H9 (cell line): ENCODE results near the gene MSI2. TPM values are rescaled to one million over a fixed set of nuclear protein-coding genes. Genes with fewer than 3 reads are reported as not detected.

ENCODE experiments used
- DNase-seq: peaks from one replicate; pipeline ENCODE4 v3.0.0-alpha.2; 2017
- H2AFZ ChIP-seq: one replicate; pipeline ENCODE4 v1.6.1; 2013; ENCODE audit warnings: mild to moderate bottlenecking, low read length, control low read depth, moderate library complexity
- H2AK5ac ChIP-seq: 2 replicates; pipeline ENCODE4 v1.6.1; 2013; ENCODE audit warnings: low read length, control low read depth, mixed read lengths; ENCODE audit not compliant: insufficient read length
- H2BK120ac ChIP-seq: one replicate; pipeline ENCODE4 v1.6.1; 2013; ENCODE audit warnings: low read depth, mild to moderate bottlenecking, low read length, control low read depth, inconsistent platforms; ENCODE audit not compliant: poor library complexity, severe bottlenecking
- H2BK12ac ChIP-seq: 2 replicates; pipeline ENCODE4 v1.6.1; 2013; ENCODE audit warnings: low read length, control low read depth, mixed read lengths, low read depth; ENCODE audit not compliant: insufficient read length
- H2BK15ac ChIP-seq: 2 replicates; pipeline ENCODE4 v1.6.1; 2013; ENCODE audit warnings: low read depth, low read length, control low read depth
- H2BK20ac ChIP-seq: one replicate; pipeline ENCODE4 v1.6.1; 2013; ENCODE audit warnings: low read depth, mild to moderate bottlenecking, low read length, control low read depth, inconsistent platforms; ENCODE audit not compliant: poor library complexity, severe bottlenecking
- H2BK5ac ChIP-seq: 2 replicates; pipeline ENCODE4 v1.6.1; 2013; ENCODE audit warnings: low read length, control low read depth, mixed read lengths; ENCODE audit not compliant: insufficient read length
- H3K14ac ChIP-seq: 2 replicates; pipeline ENCODE4 v1.6.1; 2013; ENCODE audit warnings: low read length, control low read depth; ENCODE audit not compliant: insufficient read depth
- H3K18ac ChIP-seq: 2 replicates; pipeline ENCODE4 v1.6.1; 2013; ENCODE audit warnings: low read depth, mild to moderate bottlenecking, mixed read lengths, low read length, control low read depth; ENCODE audit not compliant: insufficient read length
- H3K23ac ChIP-seq: 2 replicates; pipeline ENCODE4 v1.6.1; 2013; ENCODE audit warnings: low read length, control low read depth, mixed read lengths, low read depth; ENCODE audit not compliant: insufficient read length
- H3K23me2 ChIP-seq: 2 replicates; pipeline ENCODE4 v1.6.1; 2013; ENCODE audit warnings: low read depth, mild to moderate bottlenecking, mixed read lengths, low read length, control low read depth; ENCODE audit not compliant: insufficient read length, poor library complexity, severe bottlenecking
- H3K27ac ChIP-seq: 2 replicates; pipeline ENCODE4 v1.5.1; 2013; ENCODE audit warnings: low read length, control low read depth, mixed read lengths, low read depth; ENCODE audit not compliant: insufficient read length
- H3K27me3 ChIP-seq: 2 replicates; pipeline ENCODE4 v1.6.1; 2013; ENCODE audit warnings: low read length, control low read depth, inconsistent platforms; ENCODE audit not compliant: insufficient read depth
- H3K4ac ChIP-seq: 2 replicates; pipeline ENCODE4 v1.6.1; 2013; ENCODE audit warnings: low read depth, mild to moderate bottlenecking, control low read depth, inconsistent platforms, low read length, moderate library complexity
- H3K4me1 ChIP-seq: 2 replicates; pipeline ENCODE4 v1.6.1; 2013; ENCODE audit warnings: low read length, control low read depth, inconsistent platforms; ENCODE audit not compliant: insufficient read depth
- H3K4me2 ChIP-seq: 2 replicates; pipeline ENCODE4 v1.6.1; 2013; ENCODE audit warnings: low read length, control low read depth, mixed read lengths; ENCODE audit not compliant: insufficient read length, insufficient read depth
- H3K56ac ChIP-seq: 2 replicates; pipeline ENCODE4 v1.6.1; 2013; ENCODE audit warnings: low read depth, mild to moderate bottlenecking, mixed read lengths, low read length, control low read depth; ENCODE audit not compliant: insufficient read length
- H3K79me1 ChIP-seq: 2 replicates; pipeline ENCODE4 v1.6.1; 2013; ENCODE audit warnings: low read depth, mild to moderate bottlenecking, moderate library complexity, low read length, control low read depth, inconsistent platforms; ENCODE audit not compliant: insufficient read depth, poor library complexity, severe bottlenecking
- H3K79me2 ChIP-seq: 2 replicates; pipeline ENCODE4 v1.6.1; 2013; ENCODE audit warnings: low read length, control low read depth, inconsistent platforms; ENCODE audit not compliant: insufficient read depth
- H3K9ac ChIP-seq: 2 replicates; pipeline ENCODE4 v1.6.1; 2013; ENCODE audit warnings: low read length, control low read depth, mixed read lengths; ENCODE audit not compliant: insufficient read length; ENCODE audit errors: extremely low read depth
- H3K9me3 ChIP-seq: one replicate; pipeline ENCODE4 v1.6.1; 2013; ENCODE audit warnings: low read depth, low read length, inconsistent platforms; ENCODE audit not compliant: control insufficient read depth
- H3T11ph ChIP-seq: one replicate; pipeline ENCODE4 v1.6.1; 2013; ENCODE audit warnings: mild to moderate bottlenecking, low read length, control low read depth, inconsistent platforms
- H4K20me1 ChIP-seq: one replicate; pipeline ENCODE4 v1.6.1; 2013; ENCODE audit not compliant: control insufficient read depth, insufficient read length, insufficient read depth
- H4K5ac ChIP-seq: 2 replicates; pipeline ENCODE4 v1.6.1; 2013; ENCODE audit warnings: low read depth, mild to moderate bottlenecking, mixed read lengths, low read length, control low read depth; ENCODE audit not compliant: insufficient read length
- H4K8ac ChIP-seq: replicated peaks from 2 replicates; pipeline ENCODE4 v1.6.1; 2013; ENCODE audit warnings: low read length, control low read depth, mixed read lengths, low read depth; ENCODE audit not compliant: insufficient read length
- H4K91ac ChIP-seq: 2 replicates; pipeline ENCODE4 v1.6.1; 2013; ENCODE audit warnings: low read depth, mild to moderate bottlenecking, moderate library complexity, mixed read lengths, low read length, control low read depth; ENCODE audit not compliant: insufficient read length
- H3K27ac Mint-ChIP-seq, 3 experiments: 2 replicates in 2 of 3; 3 replicates in 1 of 3; pipeline ENCODE4 v1.8.0; 2020 to 2021; ENCODE audit warnings: mixed read lengths in 3 of 3, mild to moderate bottlenecking in 1 of 3, moderate library complexity in 1 of 3
- H3K27me3 Mint-ChIP-seq: 2 replicates; pipeline ENCODE4 v1.8.0; 2021; ENCODE audit warnings: low read depth, mild to moderate bottlenecking, moderate library complexity, mixed read lengths
- H3K36me3 Mint-ChIP-seq, 3 experiments: 2 replicates in 2 of 3; 3 replicates in 1 of 3; pipeline ENCODE4 v1.8.0; 2020 to 2021; ENCODE audit warnings: low read depth in 3 of 3, mixed read lengths in 3 of 3; ENCODE audit not compliant: insufficient read depth in 1 of 3
- H3K4me1 Mint-ChIP-seq, 2 experiments: 2 replicates each; pipeline ENCODE4 v1.8.0; 2020; ENCODE audit warnings: mixed read lengths in 2 of 2
- H3K4me3 Mint-ChIP-seq, 2 experiments: 2 replicates in 1 of 2; 3 replicates in 1 of 2; pipeline ENCODE4 v1.8.0; 2020 to 2021; ENCODE audit warnings: mild to moderate bottlenecking in 2 of 2, mixed read lengths in 2 of 2, moderate library complexity in 1 of 2
- H3K9me3 Mint-ChIP-seq, 2 experiments: 2 replicates in 1 of 2; 3 replicates in 1 of 2; pipeline ENCODE4 v1.8.0; 2020; ENCODE audit warnings: mild to moderate bottlenecking in 2 of 2, mixed read lengths in 2 of 2, moderate library complexity in 1 of 2
- CTCF ChIP-seq: fragments of 200-600 bp; sonication (generic); conservative IDR thresholded peaks from 3 replicates; pipeline ENCODE4 v1.8.0; 2021; ENCODE audit warnings: antibody characterized with exemption, mild to moderate bottlenecking
- WGBS: extraction: QIAGEN DNeasy Blood & Tissue Kit; methylation state at CpG from one replicate; pipeline ENCODE4 v1.1.7; 2013; ENCODE audit warnings: missing lambda C conversion rate, low lambda C conversion rate, mixed read lengths; ENCODE audit not compliant: insufficient read length; ENCODE audit errors: extremely low coverage; 5-methylcytosine and 5-hydroxymethylcytosine counted together
- total RNA-seq: library from RNA; stranded (reverse); gene quantifications from 2 replicates; pipeline ENCODE4 v1.2.1, GENCODE V29; 2021

Gene MSI2
- total RNA-seq, 1 experiment from 2014 or later, result 98.5 TPM

- no CpG with 5 or more reads among the region's 10 CpGs for WGBS
- H2AK5ac ChIP-seq, result no peak overlapping the region
These were observed 413.6 kb downstream of the MSI2 start for GRCh38 chr17:57669671-57670529.

More at GRCh38 chr17:57669671-57670529, 413.6 kb downstream of the MSI2 start:
- no peaks in the 10 kb centered on the region for H3K9me3 ChIP-seq
- no peak overlapping the region for H3K4ac ChIP-seq
- no peak overlapping the region for H4K8ac ChIP-seq
- H3K23ac ChIP-seq, result no peak overlapping the region
- no peak overlapping the region for H4K5ac ChIP-seq
- H3K4me1 Mint-ChIP-seq, result peaks cover 20 to 37% of the 10 kb centered on the region in 2 experiments
- H3K9me3 Mint-ChIP-seq, result no peaks in the 10 kb centered on the region
- no peak overlapping the region for H2BK15ac ChIP-seq
- no peak overlapping the region for H2BK12ac ChIP-seq
- no peak overlapping the region for H3K9ac ChIP-seq
- H3T11ph ChIP-seq, result no peak overlapping the region
- peak overlapping the region in 1 of 3 experiments; percentile 59; a peak in 1 of 7 replicates for H3K27ac Mint-ChIP-seq
- peak; percentile 20 for DNase-seq
- no peaks in the 10 kb centered on the region for H3K27me3 ChIP-seq
- no peak for TF ChIP-seq CTCF
- H3K18ac ChIP-seq, result no peak overlapping the region
- H3K79me2 ChIP-seq, result no peaks in the 10 kb centered on the region
- no peak overlapping the region for H3K14ac ChIP-seq
- H4K91ac ChIP-seq, result no peak overlapping the region
- H3K27ac ChIP-seq, result no peak overlapping the region
- no peak overlapping the region for H2BK5ac ChIP-seq
- peaks cover 3% of the 10 kb centered on the region; the same call in 1 of the 2 replicates for H3K4me1 ChIP-seq
- no peak overlapping the region for H3K4me2 ChIP-seq
- H2BK20ac ChIP-seq, result no peak overlapping the region
- no peaks in the 10 kb centered on the region for H3K23me2 ChIP-seq
- no peaks in the 10 kb centered on the region for H4K20me1 ChIP-seq
- no peak overlapping the region for H3K4me3 Mint-ChIP-seq
- no peaks in the 10 kb centered on the region for H3K27me3 Mint-ChIP-seq
- H3K56ac ChIP-seq, result no peak overlapping the region
- no peak overlapping the region for H2AFZ ChIP-seq
- H2BK120ac ChIP-seq, result no peak overlapping the region
- peaks cover 0 to 13% (median 0%) of the 10 kb centered on the region in 3 experiments; a peak in 3 of 7 replicates for H3K36me3 Mint-ChIP-seq
- H3K79me1 ChIP-seq, result no peaks in the 10 kb centered on the region
